HG03196 (cell line): ENCODE results near the gene SPC24.
"Not testable (repeated sequence)": the region's sequence is repeated elsewhere in the genome, so short reads cannot be mapped to it uniquely, and the experiment has no call there.

ENCODE experiments used
- ATAC-seq: cut with Tn5 transposase; IDR thresholded peaks from one replicate; pipeline ENCODE4 v1.9.1; 2021; ENCODE audit not compliant: unreplicated experiment

The SPC24 gene

DNA sequence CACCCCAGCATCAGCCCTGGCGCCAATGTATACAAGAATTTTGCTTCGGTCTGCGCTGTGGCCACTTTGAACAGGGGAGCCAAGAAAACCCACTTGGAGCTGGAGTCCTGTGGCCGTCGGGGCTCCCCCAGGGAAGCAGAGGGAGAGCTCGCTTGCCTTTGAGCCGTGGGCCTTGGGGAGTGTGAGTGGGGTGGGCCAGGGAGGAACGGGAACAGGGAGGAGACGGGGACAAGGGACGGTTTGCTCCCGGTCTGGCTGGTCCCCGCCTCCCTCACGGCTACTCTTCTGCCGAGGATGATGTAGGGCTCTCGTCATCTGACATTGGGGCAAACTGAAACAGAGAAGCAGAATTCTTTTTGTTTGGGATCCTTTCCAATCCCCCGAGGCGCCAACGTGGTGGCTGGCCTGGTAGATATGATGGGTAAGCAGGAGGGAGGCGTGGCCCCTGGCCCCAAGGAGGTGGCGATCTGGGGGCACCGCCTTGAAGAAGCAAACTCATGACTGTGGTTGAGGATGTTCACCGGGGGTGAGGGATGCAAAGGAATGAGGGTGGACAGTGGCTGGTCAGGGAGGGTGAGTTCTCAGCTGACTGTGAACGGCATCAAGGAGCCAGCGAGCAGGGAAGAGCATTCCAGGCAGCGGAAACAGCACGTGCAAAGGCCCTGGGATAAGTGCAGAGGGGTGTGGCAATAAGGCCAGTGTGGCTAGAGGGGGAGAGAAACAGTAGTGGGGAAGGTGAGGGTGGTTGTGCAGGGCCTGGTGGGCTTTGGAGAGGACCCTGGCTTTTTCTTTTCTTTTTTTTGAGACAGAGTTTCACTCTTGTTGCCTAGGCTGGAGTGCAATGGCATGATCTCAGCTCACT is 10.9 kb upstream of the SPC24 start:
- ATAC-seq: no peak

DNA sequence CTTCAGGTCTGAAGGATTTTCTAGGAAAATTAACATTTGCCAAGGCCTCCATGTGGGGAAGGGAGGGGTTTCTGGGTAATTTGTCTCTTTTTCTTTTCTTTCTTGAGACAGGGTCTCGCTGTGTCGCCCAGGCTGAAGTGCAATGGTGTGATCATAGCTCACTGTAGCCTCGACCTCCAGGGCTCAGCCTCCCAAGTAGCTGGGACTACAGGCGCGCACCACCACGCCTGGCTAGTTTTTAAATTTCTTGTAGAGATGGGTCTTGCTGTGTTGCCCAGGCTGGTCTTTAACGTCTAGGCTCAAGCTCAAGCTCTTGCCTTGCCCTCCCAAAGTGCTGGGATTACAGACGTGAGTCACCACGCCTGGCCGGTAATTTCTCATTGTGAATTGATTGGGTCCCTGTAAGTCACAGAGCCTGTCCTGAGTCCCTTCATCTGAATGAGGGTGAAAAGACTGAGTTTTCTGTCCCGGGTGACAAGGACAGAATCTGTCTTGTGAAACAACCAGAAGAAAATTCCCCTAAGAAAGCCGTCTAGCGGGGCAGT is 10.0 kb upstream of the SPC24 start:
- no peak for ATAC-seq

DNA sequence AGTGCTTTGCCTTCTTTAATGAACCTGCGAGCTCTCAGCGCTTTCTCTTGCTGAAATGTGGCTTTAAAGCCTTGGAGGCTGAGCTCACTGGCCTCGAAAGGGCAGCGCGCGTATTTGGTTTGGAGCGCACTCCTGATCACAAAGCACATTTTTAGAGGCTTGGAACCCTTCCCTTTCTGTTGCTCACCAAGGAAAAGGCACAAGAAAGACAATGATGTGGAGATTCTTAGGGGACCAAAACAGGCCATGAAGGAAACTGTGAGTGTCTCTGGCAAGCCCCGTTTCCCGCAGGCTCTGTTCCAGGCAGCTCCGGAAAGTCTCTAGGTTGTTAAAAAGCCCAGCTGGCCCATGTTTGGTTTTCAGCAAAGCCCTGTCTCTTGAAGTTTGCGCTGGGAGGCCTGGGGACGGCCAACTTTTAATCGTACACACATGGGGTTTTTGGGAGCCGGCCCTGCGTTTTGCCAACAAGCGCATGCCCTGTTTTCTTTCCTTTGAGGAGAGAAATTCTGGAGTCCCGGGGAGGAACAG is 9.4 kb upstream of the SPC24 start:
- no peak for ATAC-seq

DNA sequence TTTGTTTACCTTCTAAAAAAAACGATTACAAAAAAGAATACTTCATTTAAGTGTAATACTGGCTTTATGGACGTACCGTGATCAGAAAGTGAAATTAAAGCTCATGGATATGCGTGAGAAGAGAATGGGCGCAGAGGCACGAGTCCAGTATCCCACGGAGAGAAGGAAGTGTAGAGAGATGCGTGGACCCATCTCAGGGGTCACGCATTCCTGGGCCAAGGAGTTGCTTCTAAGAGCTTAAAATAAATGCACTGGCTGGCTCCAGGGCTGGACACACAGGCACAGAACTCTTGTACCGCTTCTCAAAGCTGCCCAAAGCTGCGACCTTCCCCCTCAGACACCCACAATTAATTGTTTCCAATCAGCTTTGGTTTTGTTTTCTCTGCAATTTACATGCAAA is 8.7 kb upstream of the SPC24 start:
- no peak for ATAC-seq

DNA sequence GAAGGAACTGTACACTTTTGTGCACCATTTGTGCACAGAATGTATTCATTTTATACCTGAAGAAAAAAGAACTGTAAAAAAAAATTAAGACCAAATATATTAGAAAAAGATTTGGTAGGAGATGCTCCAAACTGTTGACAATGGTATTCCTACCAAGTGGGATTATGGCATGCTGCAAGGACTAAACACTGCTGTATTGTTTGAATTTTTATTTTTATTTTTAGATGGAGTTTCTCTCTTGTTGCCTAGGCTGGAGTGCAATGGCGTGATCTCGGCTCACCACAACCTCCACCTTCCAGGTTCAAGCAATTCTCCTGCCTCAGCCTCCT is 4.8 kb upstream of the SPC24 start:
- not testable (repeated sequence) for ATAC-seq

DNA sequence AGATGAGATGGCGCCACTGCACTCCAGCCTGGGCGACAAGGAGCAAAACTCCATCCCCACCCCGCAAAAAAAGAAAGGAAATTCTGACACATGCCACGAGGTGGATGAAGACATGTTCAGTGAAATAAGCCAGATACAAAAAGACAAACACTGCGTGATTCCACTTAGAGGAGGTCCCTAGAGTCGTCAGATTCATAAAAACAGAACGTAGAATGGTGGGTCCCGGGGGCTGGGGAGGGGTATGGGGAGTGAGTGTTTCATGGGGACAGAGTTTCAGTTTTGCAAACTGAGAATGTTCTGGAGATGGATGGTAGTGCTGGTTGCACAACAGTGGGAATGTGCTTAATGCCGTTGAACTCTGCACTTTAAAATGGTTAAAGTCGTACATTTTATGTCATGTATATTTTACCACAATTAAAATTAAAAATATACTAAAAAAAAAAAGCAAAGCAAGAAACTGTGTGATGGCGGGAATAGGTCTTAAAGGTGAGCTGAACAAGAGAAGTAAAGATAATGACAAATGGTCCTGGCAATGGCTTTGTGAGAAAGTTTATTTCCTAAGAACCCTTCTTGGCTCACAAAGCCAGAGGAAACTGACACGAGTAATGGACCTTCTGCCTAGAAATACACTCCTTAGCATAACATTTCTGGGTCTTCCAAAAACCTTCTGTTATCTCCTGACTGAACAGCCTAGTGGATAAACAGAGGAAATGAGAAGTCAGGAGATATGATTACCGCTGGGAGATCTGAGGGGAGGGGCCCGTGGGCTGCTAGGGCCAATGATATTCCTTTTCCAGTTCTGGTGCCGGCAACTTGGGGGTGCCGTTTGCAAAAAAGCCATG is 4.2 kb upstream of the SPC24 start:
- ATAC-seq: no peak

DNA sequence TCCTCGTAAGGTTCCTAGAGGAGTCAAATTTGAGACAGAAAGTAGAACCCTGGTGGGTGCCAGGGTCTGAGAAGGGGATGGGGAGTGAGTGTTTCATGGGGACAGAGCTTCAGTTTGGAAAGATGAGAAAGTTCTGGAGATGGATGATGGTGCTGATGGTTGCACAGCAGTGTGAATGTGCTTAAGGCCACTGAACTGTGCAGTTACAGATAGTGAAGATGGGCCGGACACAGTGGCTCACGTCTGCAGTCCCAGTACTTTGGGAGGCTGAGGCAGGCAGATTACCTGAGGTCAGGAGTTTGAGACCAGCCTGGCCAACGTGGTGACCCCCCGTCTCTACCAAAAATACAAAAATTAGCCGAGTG is 917 bp downstream of the SPC24 start:
- ATAC-seq: no peak

DNA sequence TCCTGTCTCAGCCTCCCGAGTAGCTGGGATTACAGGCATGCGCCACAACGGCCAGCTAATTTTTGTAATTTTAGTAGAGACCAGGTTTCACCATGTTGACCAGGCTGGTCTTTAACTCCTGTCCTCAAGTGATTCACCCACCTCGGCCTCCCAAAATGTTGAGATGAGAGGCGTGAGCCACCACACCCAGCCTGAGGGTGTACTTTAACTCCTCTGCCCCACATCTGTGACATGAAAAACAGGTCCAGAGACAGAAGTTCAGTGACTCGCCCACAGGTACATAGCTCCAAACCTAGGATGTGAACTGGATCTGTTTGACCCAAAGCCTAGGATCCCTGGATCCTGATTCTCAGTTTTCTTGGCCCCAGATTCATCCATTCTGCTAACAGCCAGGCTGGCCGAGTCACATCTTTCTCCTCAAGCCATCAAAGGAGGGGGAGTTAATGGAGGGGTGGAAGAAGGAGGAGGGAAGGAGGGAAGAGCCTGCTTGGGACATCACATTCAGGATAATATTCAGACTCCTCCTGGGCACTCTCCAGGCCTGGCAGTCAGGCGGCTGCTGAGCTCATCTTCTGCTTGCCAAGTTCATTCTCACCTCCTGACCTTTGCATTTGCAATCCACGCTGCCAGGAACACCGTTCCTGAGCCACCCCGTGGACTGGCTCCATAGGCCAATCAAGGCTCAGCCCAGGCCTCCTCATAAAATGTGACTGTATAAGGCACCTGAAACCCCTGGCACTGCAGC is 3.1 kb downstream of the SPC24 start:
- no peak for ATAC-seq

DNA sequence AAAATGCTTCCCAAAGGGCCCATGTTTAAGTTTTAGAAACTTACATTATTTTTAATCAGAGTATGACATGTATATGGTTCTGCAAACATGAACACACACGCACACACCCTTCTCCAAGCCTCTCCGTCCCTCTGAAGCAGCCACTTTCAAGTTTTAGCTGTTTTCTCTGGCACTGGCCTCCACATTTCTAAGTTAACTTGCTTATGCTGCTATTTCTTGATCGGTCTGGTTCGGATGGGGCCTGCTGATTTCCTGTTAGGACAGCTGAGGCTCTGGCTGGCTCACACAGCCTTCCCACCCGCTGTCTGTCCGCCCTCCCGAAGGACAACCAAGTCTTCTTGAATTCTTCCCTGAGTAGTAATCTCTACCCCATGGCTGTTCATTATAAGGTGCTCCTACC is 4.4 kb downstream of the SPC24 start:
- no peak for ATAC-seq

DNA sequence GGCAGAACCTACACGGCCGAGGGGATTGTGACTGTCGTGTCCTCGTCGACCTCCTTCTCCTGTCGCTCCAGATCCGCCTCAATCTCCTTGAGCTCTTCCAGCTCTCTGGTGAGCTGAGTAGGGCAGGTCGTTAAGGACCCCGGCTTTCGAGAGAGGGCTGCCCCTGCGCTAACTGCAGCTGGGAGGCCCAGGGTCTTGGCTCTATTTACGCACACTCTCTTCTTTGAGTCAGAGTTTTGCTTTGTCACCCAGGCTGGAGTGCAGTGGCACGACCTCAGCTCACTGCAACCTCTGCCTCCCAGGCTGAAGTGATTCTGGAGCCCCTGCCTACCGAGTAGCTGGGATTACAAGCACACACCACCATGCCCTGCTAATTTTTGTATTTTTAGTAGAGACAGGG is 7.6 kb downstream of the SPC24 start:
- no peak for ATAC-seq

DNA sequence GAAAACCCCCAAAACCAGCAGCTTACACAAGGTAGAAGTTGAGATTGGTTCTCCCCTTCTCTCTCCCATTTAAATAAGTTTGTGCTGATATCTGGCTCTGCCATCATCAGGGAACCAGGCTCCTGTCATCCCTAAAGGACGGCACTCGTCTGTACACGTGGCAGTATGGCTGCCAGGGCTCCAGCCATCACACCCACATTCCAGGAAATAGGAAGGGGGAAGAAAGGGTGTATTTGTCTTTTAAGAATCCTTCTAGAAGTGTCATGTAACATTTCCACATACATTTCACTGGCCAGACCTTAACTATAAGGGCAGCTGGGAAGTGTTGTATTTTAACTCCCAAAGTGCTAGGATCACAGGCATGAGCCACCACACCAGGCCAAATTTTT is 10.1 kb downstream of the SPC24 start:
- ATAC-seq: no peak

DNA sequence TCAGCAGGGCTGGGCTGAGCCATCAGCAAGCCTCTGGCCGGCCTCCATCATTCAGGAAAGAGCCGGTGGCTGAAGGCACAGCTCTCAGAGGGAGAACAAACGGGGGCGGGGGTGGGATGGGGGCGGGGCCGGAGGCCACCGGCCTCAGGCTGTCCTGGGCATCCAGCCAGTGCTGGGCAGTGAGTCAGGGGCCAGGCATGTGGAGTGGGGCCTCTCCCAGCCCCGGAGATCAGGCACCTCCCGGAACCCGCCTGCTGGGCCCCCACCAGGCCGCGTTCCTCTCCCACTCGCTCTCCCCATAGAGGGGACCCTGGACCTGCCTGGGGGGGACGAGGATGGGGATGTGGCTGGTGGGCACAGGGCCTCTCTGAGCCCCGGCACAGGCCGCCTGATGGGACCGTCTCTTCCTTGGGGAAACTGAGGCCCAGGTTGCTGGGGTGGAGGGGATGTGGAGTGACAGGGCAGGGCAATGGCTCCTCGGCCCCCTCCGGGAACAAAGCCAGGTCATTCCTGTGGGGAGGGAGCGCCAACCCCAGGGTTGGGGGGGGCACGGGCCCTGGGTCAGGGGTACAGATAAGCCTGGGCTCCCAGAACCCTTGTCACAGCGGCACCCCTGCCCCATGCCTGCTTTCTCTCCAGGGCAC is 12.9 kb downstream of the SPC24 start:
- ATAC-seq: no peak

DNA sequence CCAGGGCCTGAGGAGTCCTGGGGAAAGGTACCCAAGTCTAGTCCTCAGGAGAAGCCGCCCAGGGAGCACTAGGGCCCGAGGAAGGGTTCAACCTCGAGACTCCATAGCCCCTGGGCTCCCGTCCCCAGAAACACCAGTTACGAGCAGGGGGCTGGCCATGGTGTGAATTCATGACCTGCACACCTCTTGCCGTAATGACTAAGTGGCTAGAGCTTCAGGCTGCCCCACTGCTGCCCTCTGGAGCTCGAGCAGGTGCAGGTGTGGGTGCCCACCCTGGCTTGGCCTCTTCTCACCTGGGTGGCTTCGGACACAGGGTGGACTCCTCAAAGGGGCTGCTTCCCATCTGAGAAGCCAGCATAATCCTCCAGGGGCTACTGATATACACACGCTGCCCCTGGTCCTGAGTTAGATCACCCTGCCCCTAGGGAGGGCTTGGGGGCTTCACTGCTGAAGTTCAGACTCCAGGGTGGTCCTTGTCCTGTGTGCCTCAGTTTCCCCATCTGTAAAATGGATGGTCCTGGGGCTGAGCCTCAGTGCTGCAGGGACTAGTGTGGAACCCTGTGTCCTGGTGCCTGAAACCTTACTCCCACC is 13.6 kb downstream of the SPC24 start:
- no peak for ATAC-seq

DNA sequence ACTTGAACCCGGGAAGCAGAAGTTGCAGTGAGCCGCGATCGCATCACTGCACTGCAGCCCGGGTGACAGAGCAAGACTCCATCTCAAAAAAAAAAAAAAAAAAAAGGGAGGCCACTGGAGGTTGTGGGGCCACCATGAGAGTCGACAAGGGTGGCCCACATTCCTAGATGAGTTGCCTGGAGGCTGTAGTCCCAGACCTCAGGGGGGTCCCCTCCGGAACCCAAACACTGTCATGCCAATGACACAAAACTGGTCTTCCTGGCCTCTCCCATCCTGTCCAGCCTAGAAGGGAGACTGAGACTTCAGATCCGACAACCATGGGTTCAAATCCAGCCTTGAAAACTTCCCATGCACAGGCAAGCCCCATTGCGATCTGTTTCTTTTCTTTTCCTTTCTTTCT is 14.7 kb downstream of the SPC24 start:
- no peak for ATAC-seq

DNA sequence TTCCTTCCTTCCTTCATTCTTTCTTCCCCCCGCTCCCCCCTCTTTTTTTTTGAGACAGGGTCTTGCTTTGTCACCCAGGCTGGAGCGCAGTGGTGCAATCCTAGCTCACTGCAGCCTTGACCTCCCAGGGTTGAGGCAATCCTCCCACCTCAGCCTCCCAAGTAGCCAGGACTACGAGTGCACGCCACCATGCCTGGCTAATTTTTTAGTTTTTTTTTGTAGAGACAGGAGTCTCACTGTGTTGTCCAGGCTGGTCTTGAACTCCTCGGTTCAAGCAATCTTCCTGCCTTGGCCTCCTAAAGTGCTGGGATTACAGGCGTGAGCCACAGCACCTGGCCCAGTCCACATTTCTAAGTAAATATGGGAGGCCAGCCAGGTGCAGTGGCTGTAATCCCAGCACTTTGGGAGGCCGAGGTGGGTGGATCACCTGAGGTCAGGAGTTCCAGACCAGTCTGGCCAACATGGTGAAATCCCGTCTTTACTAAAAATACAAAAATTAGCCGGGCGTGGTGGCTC is 15.5 kb downstream of the SPC24 start:
- ATAC-seq: not testable (repeated sequence)

DNA sequence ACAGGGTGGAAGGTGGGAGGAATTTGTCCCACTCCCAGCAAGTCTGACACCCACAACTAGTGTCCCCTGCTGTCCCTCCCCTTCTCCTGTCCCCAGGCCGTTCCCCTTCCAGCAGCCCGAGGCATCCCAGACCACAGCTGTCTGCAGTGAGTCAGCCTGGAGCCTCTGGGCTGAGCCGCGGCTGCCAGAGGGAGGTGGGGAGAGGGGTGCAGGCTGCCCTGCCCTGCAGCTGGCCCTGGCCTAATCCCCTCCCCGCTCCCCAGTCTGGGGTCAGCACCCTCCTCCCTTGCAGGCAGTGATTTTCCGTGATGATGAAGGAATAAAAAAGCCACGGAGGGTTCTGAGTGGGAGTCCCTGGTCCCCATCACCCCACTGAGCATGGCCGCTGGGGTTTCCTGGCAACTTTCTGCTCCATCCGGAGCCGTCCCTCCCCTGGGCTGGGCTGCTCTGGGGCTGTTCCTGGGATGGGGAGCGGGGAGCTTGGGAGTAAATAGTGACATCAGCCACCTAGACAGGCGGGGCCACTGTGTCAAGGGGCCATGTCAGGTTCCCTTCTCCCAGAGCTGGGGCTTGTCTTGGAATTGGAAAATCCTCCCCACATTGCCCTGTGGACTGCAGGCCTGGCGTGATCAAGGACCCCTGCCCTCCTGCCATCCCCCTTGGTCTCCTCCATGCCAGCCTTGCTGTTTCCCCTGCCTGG is 16.8 kb downstream of the SPC24 start:
- no peak for ATAC-seq

DNA sequence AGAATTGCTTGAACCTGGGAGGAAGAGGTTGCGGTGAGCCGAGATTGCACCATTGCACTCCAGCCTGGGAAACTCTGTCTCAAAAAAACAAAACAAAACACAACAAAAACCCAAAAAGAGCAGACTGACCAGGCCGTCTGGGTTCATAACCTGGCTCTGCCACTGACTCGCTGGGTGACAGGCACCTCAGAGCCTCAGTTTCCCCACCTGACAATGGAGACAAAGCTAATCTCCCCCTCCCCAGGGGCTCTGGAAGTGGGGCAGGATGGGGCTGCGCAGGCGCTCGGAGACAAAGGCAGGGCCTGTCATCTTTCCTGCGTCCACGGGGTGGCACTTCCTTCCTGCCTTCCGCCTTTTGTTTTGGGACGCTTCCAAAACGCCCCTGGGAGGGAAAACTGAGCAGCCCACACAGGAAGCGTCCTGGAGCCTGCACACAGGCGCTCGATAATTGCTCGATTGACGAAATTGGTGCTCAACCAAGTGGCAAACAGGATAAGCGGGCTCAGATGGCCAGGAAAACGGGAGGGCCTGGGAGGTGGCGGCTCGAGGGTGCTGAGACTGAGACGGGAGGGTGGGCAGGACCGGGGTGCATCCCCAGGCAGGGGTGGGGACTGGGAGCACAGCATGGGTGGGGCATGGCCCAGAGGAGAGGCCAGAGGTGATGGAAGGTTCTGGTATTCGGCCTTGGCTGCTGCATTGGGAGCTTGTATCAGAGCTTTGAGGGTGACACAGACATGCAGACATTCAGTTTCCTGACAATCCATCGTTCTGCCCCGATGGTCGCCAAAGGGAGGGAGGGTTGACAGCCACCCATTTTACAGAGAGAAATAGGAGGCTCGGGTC is 17.8 kb downstream of the SPC24 start:
- no peak for ATAC-seq

DNA sequence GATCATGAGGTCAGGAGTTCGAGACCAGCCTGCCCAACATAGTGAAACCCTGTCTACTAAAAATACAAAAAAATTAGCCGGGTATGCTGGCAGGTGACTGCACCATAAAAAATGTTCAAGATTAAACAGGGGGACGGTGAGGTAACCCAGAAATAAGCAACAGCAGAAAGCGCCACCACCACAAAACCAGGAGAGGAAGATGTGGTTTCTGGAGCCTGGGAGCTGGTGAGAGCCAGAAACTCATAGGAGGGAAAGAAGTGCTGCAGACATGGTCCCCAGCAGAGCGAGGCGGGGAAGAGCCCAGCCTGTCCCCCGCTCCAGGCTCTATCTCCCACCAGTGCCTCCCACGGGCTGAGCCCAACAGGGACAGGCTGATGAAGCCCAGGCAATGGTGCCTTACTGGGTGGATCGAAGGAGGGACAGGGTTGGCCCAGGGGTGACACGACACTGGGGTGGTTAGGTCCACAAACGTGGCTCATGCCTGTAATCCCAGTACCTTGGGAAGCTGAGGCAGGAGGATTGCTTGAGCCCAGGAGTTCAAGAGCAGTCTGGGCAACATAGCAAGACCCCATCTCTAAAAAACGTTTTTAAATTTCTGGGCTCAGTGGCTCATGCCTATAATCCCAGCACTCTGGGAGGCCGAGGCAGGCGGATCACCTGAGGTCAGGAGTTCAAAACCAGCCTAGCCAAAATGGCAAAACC is 19.0 kb downstream of the SPC24 start:
- no peak for ATAC-seq
